Measurements from ENCODE around the gene PRH1. TPM values are rescaled to one million over a fixed set of nuclear protein-coding genes. Genes with fewer than 3 reads are reported as not detected.

The PRH1 gene
- total RNA-seq, 1 experiment from 2014 or later: 6.7 TPM

GRCh38 chr12:10909462-10909861 is 25.4 kb upstream of the PRH1 start, which contains the start of gene TAS2R13 (continued):
- TF ChIP-seq PREB (CRISPR knock-in tag; IDR thresholded peaks at IDR 0.05; ENCODE audit: borderline replicate concordance) (no peak), NR3C1 (CRISPR knock-in tag; conservative IDR thresholded peaks at IDR 0.05; ENCODE audit: low read depth) (no peak)

DNA sequence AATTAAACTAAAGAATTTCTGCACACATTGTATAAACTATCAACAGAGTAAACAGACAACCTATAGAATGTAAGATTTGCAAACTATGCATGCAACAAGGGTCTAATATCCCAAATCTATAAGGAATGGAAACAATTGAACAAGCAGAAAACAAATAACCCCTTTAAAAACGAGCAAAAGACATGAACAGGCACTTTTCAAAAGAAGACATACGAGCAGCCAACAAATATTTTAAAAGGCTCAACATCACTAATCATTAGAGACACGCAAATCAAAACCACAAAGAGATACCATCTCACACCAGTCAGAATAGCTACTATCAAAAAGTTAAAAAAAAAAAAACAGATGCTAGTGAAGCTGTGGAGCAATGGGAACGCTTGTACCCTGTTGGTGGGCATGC is 20.6 kb upstream of the PRH1 start:
- POLR2A ChIA-PET: no interaction called here
- H3K36me3 Mint-ChIP-seq: peaks cover 21% of the 10 kb centered on the region
- H3K27ac Mint-ChIP-seq: no peak overlapping the region
- no peak overlapping the region for H3K4me3 Mint-ChIP-seq
- H3K9me3 Mint-ChIP-seq: peaks cover 31% of the 10 kb centered on the region
- no peak for DNase-seq (ENCODE audit: low spot score)
- ATAC-seq: no peak
- no peaks in the 10 kb centered on the region for H3K4me1 Mint-ChIP-seq
- no peaks in the 10 kb centered on the region for H3K27me3 Mint-ChIP-seq (ENCODE audit: low read depth)
- CTCF ChIA-PET: no interaction called here
- TF ChIP-seq PREB (CRISPR knock-in tag; IDR thresholded peaks at IDR 0.05; ENCODE audit: borderline replicate concordance) (no peak), USF1 (CRISPR knock-in tag; IDR thresholded peaks at IDR 0.05) (no peak), SP1 (CRISPR knock-in tag; conservative IDR thresholded peaks at IDR 0.05) (no peak), AFF4 (CRISPR knock-in tag; IDR thresholded peaks at IDR 0.05; ENCODE audit: borderline replicate concordance) (no peak), PRDM15 (CRISPR knock-in tag; IDR thresholded peaks at IDR 0.05) (no peak), ZNF396 (CRISPR knock-in tag; IDR thresholded peaks at IDR 0.05; ENCODE audit: borderline replicate concordance) (no peak)

GRCh38 chr12:10901427-10901826 is 17.4 kb upstream of the PRH1 start:
- Mint-ChIP-seq H3K27ac (no peak overlapping the region), H3K4me3 (no peak overlapping the region), H3K9me3 (peaks cover 39% of the 10 kb centered on the region), H3K36me3 (peaks cover 27% of the 10 kb centered on the region), H3K27me3 (ENCODE audit: low read depth) (no peaks in the 10 kb centered on the region), H3K4me1 (no peaks in the 10 kb centered on the region)
- POLR2A ChIA-PET: no interaction called here
- no peak; the same call in 1 of the 2 replicates for ATAC-seq
- CTCF ChIA-PET: interaction anchor here (0.5 to 0.6 kb wide), 2 partner anchors 77 to 169 kb away, joined by 3 to 4 read pairs; no protein-coding TSS in a partner anchor
- DNase-seq (ENCODE audit: low spot score): no peak
- no peak for TF ChIP-seq GTF2I (CRISPR knock-in tag; conservative IDR thresholded peaks at IDR 0.05)

DNA sequence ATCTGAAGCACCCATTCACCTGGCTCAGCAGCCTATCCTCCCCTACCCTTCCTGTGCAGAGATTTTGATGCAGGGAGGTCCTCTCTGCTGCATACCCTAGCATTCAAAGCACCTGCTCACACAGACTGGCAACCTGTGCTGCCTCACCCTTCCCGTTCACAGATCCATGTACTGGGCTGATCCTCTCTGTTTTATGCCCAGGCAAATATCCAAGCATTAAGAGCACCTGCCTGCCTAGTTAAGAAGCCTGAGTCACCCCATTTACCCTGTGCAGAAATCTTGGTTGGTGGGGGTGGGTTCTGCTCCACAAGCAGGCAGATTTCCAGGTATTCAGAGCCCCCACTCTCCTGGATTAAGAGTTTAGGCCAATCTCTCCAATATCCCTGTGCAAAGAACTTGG is 16.9 kb upstream of the PRH1 start:
- H3K36me3 Mint-ChIP-seq: peaks cover 27% of the 10 kb centered on the region
- POLR2A ChIA-PET: no interaction called here
- no peak for DNase-seq (ENCODE audit: low spot score)
- H3K27ac Mint-ChIP-seq: no peak overlapping the region
- no peak for TF ChIP-seq GRHL2 (CRISPR knock-in tag; IDR thresholded peaks at IDR 0.05; ENCODE audit: insufficient replicate concordance, severe bottlenecking)
- TF ChIP-seq NFYB (CRISPR knock-in tag; conservative IDR thresholded peaks at IDR 0.05; ENCODE audit: low read depth): no peak
- no peak for TF ChIP-seq PREB (CRISPR knock-in tag; IDR thresholded peaks at IDR 0.05; ENCODE audit: borderline replicate concordance)
- TF ChIP-seq GABPB1 (CRISPR knock-in tag; IDR thresholded peaks at IDR 0.05): no peak
- no peak for TF ChIP-seq ZNF416 (CRISPR knock-in tag; IDR thresholded peaks at IDR 0.05)
- TF ChIP-seq ESRRA (CRISPR knock-in tag; IDR thresholded peaks at IDR 0.05; ENCODE audit: borderline replicate concordance): no peak
- no peak for ATAC-seq
- H3K4me1 Mint-ChIP-seq: no peaks in the 10 kb centered on the region
- H3K27me3 Mint-ChIP-seq (ENCODE audit: low read depth): no peaks in the 10 kb centered on the region
- peaks cover 38% of the 10 kb centered on the region for H3K9me3 Mint-ChIP-seq
- CTCF ChIA-PET: interaction anchor here (0.6 kb wide), 1 partner anchor 77 kb away, joined by 3 read pairs; no protein-coding TSS in a partner anchor
- H3K4me3 Mint-ChIP-seq: no peak overlapping the region

Data from WTC11 (cell line).